Left ventricle myocardium inferior (tissue), 1 donor: ENCODE data around the gene VWA5B1. TPM values are rescaled to one million over a fixed set of nuclear protein-coding genes. Genes with fewer than 3 reads are reported as not detected.

Source experiments
- DNase-seq: peaks from one replicate; pipeline ENCODE4 v3.0.0-alpha.2; 2020
- H3K27ac ChIP-seq: fragments of 200-600 bp; replicated peaks from 2 replicates; pipeline ENCODE4 v1.8.0; 2021
- H3K27me3 ChIP-seq: fragments of 200-600 bp; 2 replicates; pipeline ENCODE4 v1.8.0; 2021; ENCODE audit warnings: low read depth
- H3K36me3 ChIP-seq: fragments of 200-600 bp; 2 replicates; pipeline ENCODE4 v1.8.0; 2021
- H3K4me1 ChIP-seq: fragments of 200-600 bp; 2 replicates; pipeline ENCODE4 v1.8.0; 2021
- H3K4me3 ChIP-seq: fragments of 200-600 bp; 2 replicates; pipeline ENCODE4 v1.8.0; 2021; ENCODE audit warnings: mild to moderate bottlenecking, moderate library complexity
- H3K9me3 ChIP-seq: fragments of 200-600 bp; replicated peaks from 2 replicates; pipeline ENCODE4 v1.8.0; 2021
- intact Hi-C: fragments of 100-400 bp; cut with micrococcal nuclease; formaldehyde crosslinking; loops from one replicate; pipeline ENCODE4 v1.11.0; 2022
- total RNA-seq: library from RNA; stranded (reverse); fragmentation: NEBNext Ultra II Directional; extraction: Animal tissue kit (Norgen Biotek cat#: 25700); gene quantifications from one replicate; pipeline ENCODE4 v1.2.1, GENCODE V29; 2021
- TF ChIP-seq, protein P1 (sequence below): fragments of 200-600 bp; IDR thresholded peaks from 2 replicates; pipeline ENCODE4 v1.8.0; 2021; ENCODE audit warnings: antibody characterized with exemption, mild to moderate bottlenecking, borderline replicate concordance
- donor health status: DM: no; HTN: yes; CAD: no; lungs with severe emphysema.

The VWA5B1 gene
- total RNA-seq, 1 donor from 2014 or later, result 0.16 TPM

DNA sequence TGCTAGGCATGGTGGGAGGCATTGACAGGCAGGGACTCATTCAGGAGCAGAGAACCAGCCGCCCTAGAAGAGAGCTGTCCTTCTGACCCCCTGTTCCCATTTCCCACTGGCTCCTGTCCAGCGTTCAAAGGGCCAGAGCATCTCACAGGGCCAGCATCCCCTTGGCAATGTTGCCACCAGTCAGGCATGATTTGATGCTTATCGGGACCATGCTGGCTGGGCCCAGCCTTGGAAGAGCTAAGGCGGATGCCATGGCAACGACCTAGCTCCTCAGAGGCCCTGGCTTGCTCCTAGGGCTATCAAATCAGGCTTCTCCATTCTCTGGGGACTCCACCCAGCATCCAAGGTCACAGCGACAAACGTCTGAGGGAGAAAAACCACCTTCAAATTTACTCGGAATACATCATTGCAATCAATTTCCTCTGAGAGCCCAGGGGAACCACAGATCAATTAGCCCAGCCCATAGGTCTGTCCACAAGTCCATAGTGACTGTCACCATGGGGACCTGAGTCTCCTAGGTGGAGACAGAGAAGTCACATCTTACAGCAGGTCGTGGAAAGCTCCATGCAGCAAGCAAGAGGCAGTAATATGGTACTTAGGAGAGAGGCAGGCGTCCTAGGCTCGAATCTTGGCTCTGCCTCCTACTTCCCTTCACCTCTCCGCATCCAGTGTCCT lies 14.1 kb upstream of the VWA5B1 start:
- Histone ChIP-seq H3K9me3 (no peaks in the 10 kb centered on the region), H3K27me3 (peaks cover 28% of the 10 kb centered on the region), H3K4me1 (no peaks in the 10 kb centered on the region), H3K27ac (no peak overlapping the region), H3K4me3 (no peak overlapping the region), H3K36me3 (no peaks in the 10 kb centered on the region)
- TF ChIP-seq, protein P1, sequence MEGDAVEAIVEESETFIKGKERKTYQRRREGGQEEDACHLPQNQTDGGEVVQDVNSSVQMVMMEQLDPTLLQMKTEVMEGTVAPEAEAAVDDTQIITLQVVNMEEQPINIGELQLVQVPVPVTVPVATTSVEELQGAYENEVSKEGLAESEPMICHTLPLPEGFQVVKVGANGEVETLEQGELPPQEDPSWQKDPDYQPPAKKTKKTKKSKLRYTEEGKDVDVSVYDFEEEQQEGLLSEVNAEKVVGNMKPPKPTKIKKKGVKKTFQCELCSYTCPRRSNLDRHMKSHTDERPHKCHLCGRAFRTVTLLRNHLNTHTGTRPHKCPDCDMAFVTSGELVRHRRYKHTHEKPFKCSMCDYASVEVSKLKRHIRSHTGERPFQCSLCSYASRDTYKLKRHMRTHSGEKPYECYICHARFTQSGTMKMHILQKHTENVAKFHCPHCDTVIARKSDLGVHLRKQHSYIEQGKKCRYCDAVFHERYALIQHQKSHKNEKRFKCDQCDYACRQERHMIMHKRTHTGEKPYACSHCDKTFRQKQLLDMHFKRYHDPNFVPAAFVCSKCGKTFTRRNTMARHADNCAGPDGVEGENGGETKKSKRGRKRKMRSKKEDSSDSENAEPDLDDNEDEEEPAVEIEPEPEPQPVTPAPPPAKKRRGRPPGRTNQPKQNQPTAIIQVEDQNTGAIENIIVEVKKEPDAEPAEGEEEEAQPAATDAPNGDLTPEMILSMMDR, result no peak
- intact Hi-C loops, result no loop called here
- no peak for DNase-seq

- TF ChIP-seq, protein P1, result no peak
- Histone ChIP-seq H3K4me3 (no peak overlapping the region), H3K9me3 (no peaks in the 10 kb centered on the region), H3K4me1 (peaks cover 12% of the 10 kb centered on the region), H3K36me3 (no peaks in the 10 kb centered on the region), H3K27me3 (peaks cover 17% of the 10 kb centered on the region), H3K27ac (no peak overlapping the region)
- no peak for DNase-seq
- intact Hi-C loops, result no loop called here
Measured at GRCh38 chr1:20278692-20279130, 12.0 kb upstream of the VWA5B1 start.

- intact Hi-C loops, result no loop called here
Measured at GRCh38 chr1:20279509-20279908, 11.2 kb upstream of the VWA5B1 start.

GRCh38 chr1:20280341-20280740 lies 10.3 kb upstream of the VWA5B1 start:
- TF ChIP-seq, protein P1, result no peak
- Histone ChIP-seq H3K27ac (no peak overlapping the region), H3K36me3 (no peaks in the 10 kb centered on the region), H3K27me3 (peaks cover 15% of the 10 kb centered on the region), H3K9me3 (no peaks in the 10 kb centered on the region), H3K4me1 (peaks cover 12% of the 10 kb centered on the region), H3K4me3 (no peak overlapping the region)
- DNase-seq, result no peak
- intact Hi-C loops, result no loop called here

More at GRCh38 chr1:20279509-20279908, 11.2 kb upstream of the VWA5B1 start:
- no peak for DNase-seq
- Histone ChIP-seq H3K27me3 (peaks cover 17% of the 10 kb centered on the region), H3K4me1 (peaks cover 12% of the 10 kb centered on the region), H3K36me3 (no peaks in the 10 kb centered on the region), H3K4me3 (no peak overlapping the region), H3K27ac (no peak overlapping the region), H3K9me3 (no peaks in the 10 kb centered on the region)
- TF ChIP-seq, protein P1, result no peak

GRCh38 chr1:20280906-20281305 lies 9.8 kb upstream of the VWA5B1 start:
- no peaks in the 10 kb centered on the region for H3K9me3 ChIP-seq
- no peaks in the 10 kb centered on the region for H3K36me3 ChIP-seq
- no peak for DNase-seq
- peaks cover 12% of the 10 kb centered on the region for H3K4me1 ChIP-seq
- intact Hi-C loops, result no loop called here
- H3K27me3 ChIP-seq, result peaks cover 13% of the 10 kb centered on the region
- no peak overlapping the region for H3K27ac ChIP-seq
- no peak overlapping the region for H3K4me3 ChIP-seq
- TF ChIP-seq, protein P1, result no peak
